ENCODE measurements around the gene DSC1. TPM values are rescaled to one million over a fixed set of nuclear protein-coding genes. Genes with fewer than 3 reads are reported as not detected.
A peak's percentile ranks its signal among the peaks of the same experiment; 100 is the strongest.

DSC1 gene
- total RNA-seq (10 to 100 TPM; 31.9 to 87.5 (median 53.6) TPM), polyA plus RNA-seq (8.9 TPM)
- long read RNA-seq, donor 1, full-length matches to known transcripts = 7 of 57 reads
- long read RNA-seq, donor 1, partial matches to known transcripts = 3 of 57 reads
- long read RNA-seq, donor 1, other reads (novel, unspliced or antisense) = 47 of 57 reads
- long read RNA-seq, donor 2, full-length matches to known transcripts = 4 of 19 reads
- long read RNA-seq, donor 2, partial matches to known transcripts = 0 of 19 reads
- long read RNA-seq, donor 2, other reads (novel, unspliced or antisense) = 15 of 19 reads
- long read RNA-seq, donor 3, full-length matches to known transcripts = 11 of 424 reads
- long read RNA-seq, donor 3, partial matches to known transcripts = 42 of 424 reads
- long read RNA-seq, donor 3, other reads (novel, unspliced or antisense) = 371 of 424 reads
- long read RNA-seq, donor 4, full-length matches to known transcripts = 2 of 27 reads
- long read RNA-seq, donor 4, partial matches to known transcripts = 7 of 27 reads
- long read RNA-seq, donor 4, other reads (novel, unspliced or antisense) = 18 of 27 reads

GRCh38 chr18:31162825-31163435 is at the start of gene DSC1:
Gene DSC1, minus strand, starts transcription at chr18:31162856. Its CDS starts 262 bp downstream, at chr18:31162594.
- H3K27ac ChIP-seq (ENCODE audit: low read length) = peak within 1 kb of the TSS; percentile 59
- 71% methylated on average over 5 of the region's 5 CpGs for WGBS
- DNase-seq = no peak
- H3K27me3 ChIP-seq (ENCODE audit: control insufficient read depth, insufficient read depth) = no peaks in the 10 kb centered on the region
- no peak within 1 kb of the TSS for H3K4me3 ChIP-seq (ENCODE audit: low read length)
- no peaks in the 10 kb centered on the region for H3K4me1 ChIP-seq (ENCODE audit: control insufficient read depth, insufficient read depth, low read length)
- intact Hi-C loops (cut with DNase I) = no loop called here
- peak in 1 of 2 donors; percentile 16 for ATAC-seq
- H3K9me3 ChIP-seq (ENCODE audit: control insufficient read depth, low read length) = no peaks in the 10 kb centered on the region

DNA sequence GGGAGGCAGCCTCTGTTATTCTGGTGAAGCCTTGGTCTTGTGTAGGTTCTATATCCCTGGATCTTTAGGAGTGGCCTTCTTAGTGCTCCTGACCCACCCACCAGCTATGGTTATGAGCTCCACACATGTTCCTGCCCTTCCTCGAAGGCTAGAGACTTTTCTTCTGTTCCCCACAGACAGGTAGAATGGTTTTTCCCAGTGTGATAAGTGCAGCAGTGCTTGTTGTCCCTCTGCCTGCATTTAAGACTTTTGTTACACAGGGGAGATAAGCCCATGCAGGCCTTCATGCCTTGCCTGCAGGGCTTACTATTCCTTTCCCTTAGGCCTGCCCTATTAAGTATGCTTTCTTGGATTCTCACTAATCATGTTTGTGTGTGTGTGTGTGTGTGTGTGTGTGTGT is 48.4 kb upstream of the DSC1 start:
- intact Hi-C loops (cut with DNase I) = no loop called here
- H3K9me3 ChIP-seq (ENCODE audit: control insufficient read depth, low read length) = no peaks in the 10 kb centered on the region
- peak overlapping the region; percentile 77 for H3K27ac ChIP-seq (ENCODE audit: low read length)
- no peak overlapping the region for H3K4me3 ChIP-seq (ENCODE audit: low read length)
- H3K4me1 ChIP-seq (ENCODE audit: control insufficient read depth, insufficient read depth, low read length) = peaks cover 2% of the 10 kb centered on the region
- 52% methylated on average over 1 of the region's 1 CpG for WGBS
- no peak for ATAC-seq
- no peak for DNase-seq
- no peaks in the 10 kb centered on the region for H3K27me3 ChIP-seq (ENCODE audit: control insufficient read depth, insufficient read depth)

GRCh38 chr18:31209041-31209440 is 46.4 kb upstream of the DSC1 start:
- H3K4me3 ChIP-seq (ENCODE audit: low read length) = no peak overlapping the region
- H3K27me3 ChIP-seq (ENCODE audit: control insufficient read depth, insufficient read depth) = no peaks in the 10 kb centered on the region
- intact Hi-C loops (cut with DNase I) = no loop called here
- ATAC-seq = no peak
- peaks cover 2% of the 10 kb centered on the region for H3K4me1 ChIP-seq (ENCODE audit: control insufficient read depth, insufficient read depth, low read length)
- 79% methylated on average over 4 of the region's 4 CpGs for WGBS
- DNase-seq = no peak
- H3K9me3 ChIP-seq (ENCODE audit: control insufficient read depth, low read length) = no peaks in the 10 kb centered on the region
- H3K27ac ChIP-seq (ENCODE audit: low read length) = no peak overlapping the region

- Histone ChIP-seq H3K4me1 (ENCODE audit: control insufficient read depth, insufficient read depth, low read length) (peaks cover 2% of the 10 kb centered on the region), H3K4me3 (ENCODE audit: low read length) (no peak overlapping the region), H3K27ac (ENCODE audit: low read length) (peak overlapping the region; percentile 45), H3K27me3 (ENCODE audit: control insufficient read depth, insufficient read depth) (no peaks in the 10 kb centered on the region), H3K9me3 (ENCODE audit: control insufficient read depth, low read length) (no peaks in the 10 kb centered on the region)
- no peak for ATAC-seq
- intact Hi-C loops (cut with DNase I) = no loop called here
- no peak for DNase-seq
- 85% methylated on average over 6 of the region's 6 CpGs for WGBS
Observed at GRCh38 chr18:31207391-31207790, 44.7 kb upstream of the DSC1 start.

- H3K4me1 ChIP-seq (ENCODE audit: control insufficient read depth, insufficient read depth, low read length) = peaks cover 2% of the 10 kb centered on the region
- 56% methylated on average over 11 of the region's 11 CpGs for WGBS
- H3K4me3 ChIP-seq (ENCODE audit: low read length) = peak overlapping the region; percentile 67
- H3K9me3 ChIP-seq (ENCODE audit: control insufficient read depth, low read length) = no peaks in the 10 kb centered on the region
- ATAC-seq (peak; percentile 91), DNase-seq (peak; percentile 53 to 80 (median 79))
- H3K27ac ChIP-seq (ENCODE audit: low read length) = peak overlapping the region; percentile 38
- intact Hi-C loops (cut with DNase I) = no loop called here
- H3K27me3 ChIP-seq (ENCODE audit: control insufficient read depth, insufficient read depth) = no peaks in the 10 kb centered on the region
Observed at GRCh38 chr18:31206787-31207381, 44.2 kb upstream of the DSC1 start.

GRCh38 chr18:31206071-31206470 is 43.4 kb upstream of the DSC1 start:
- 75% methylated on average over 5 of the region's 5 CpGs for WGBS
- ATAC-seq (peak; percentile 15 to 23), DNase-seq (no peak)
- H3K4me3 ChIP-seq (ENCODE audit: low read length) = peak overlapping the region; percentile 67
- peak overlapping the region; percentile 83 for H3K27ac ChIP-seq (ENCODE audit: low read length)
- H3K4me1 ChIP-seq (ENCODE audit: control insufficient read depth, insufficient read depth, low read length) = peaks cover 2% of the 10 kb centered on the region
- no peaks in the 10 kb centered on the region for H3K9me3 ChIP-seq (ENCODE audit: control insufficient read depth, low read length)
- intact Hi-C loops (cut with DNase I) = no loop called here
- H3K27me3 ChIP-seq (ENCODE audit: control insufficient read depth, insufficient read depth) = no peaks in the 10 kb centered on the region

DNA sequence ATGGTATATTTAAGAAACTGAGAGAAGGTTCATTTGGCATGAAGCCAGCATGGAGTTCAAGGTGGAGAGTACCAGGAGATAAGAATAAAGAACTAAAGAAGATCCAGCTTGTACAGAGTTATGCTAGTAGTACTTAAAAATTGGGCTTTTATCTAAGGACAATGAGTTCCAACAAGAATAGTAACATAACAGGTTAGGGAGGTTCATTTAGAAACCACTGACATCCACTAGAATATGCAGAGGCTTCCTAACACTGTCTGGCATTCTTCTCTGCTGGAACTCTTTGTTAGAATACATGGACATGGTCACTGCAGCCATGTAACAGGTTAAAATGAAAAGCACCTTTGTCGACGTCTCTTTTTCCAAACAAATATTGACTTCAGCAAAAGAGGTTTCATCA is 42.6 kb upstream of the DSC1 start:
- intact Hi-C loops (cut with DNase I) = no loop called here
- 74% methylated on average over 2 of the region's 2 CpGs for WGBS
- H3K4me3 ChIP-seq (ENCODE audit: low read length) = peak overlapping the region; percentile 67

DNA sequence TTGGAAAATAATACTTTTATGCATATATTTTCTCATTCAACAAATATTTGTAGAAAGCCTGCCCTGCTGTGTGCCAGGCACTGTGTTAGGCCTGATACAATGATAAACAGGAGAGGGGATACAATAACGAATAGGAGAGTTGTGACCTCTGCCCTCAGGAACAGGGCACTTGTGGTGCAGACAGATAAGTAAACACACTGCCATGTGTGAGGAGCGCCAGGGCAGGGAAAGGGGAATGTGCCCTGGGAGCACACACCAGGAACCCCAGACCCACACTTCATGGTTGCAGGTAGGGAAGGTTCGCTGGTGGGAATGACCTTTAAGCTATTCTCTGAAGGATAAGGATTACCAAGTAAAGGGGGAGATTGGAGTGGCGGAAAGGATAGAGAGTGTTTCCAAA is 42.2 kb upstream of the DSC1 start:
- Histone ChIP-seq H3K27me3 (ENCODE audit: control insufficient read depth, insufficient read depth) (no peaks in the 10 kb centered on the region), H3K9me3 (ENCODE audit: control insufficient read depth, low read length) (no peaks in the 10 kb centered on the region), H3K27ac (ENCODE audit: low read length) (peak overlapping the region; percentile 86), H3K4me1 (ENCODE audit: control insufficient read depth, insufficient read depth, low read length) (no peaks in the 10 kb centered on the region), H3K4me3 (ENCODE audit: low read length) (peak overlapping the region; percentile 67)
- DNase-seq (peak in 1 of 3 donors; percentile 24), ATAC-seq (peak in 1 of 2 donors; percentile 28)
- 65% methylated on average over 4 of the region's 4 CpGs for WGBS
- intact Hi-C loops (cut with DNase I) = no loop called here

More for the DNA sequence above, 42.6 kb upstream of the DSC1 start:
- ATAC-seq (peak in 1 of 2 donors; percentile 19), DNase-seq (no peak)
- no peaks in the 10 kb centered on the region for H3K9me3 ChIP-seq (ENCODE audit: control insufficient read depth, low read length)
- no peaks in the 10 kb centered on the region for H3K27me3 ChIP-seq (ENCODE audit: control insufficient read depth, insufficient read depth)
- H3K27ac ChIP-seq (ENCODE audit: low read length) = peak overlapping the region; percentile 72
- no peaks in the 10 kb centered on the region for H3K4me1 ChIP-seq (ENCODE audit: control insufficient read depth, insufficient read depth, low read length)

GRCh38 chr18:31204166-31204565 is 41.5 kb upstream of the DSC1 start:
- WGBS = 64% methylated on average over 2 of the region's 2 CpGs

GRCh38 chr18:31203794-31204148 is 41.1 kb upstream of the DSC1 start:
- 54% methylated on average over 5 of the region's 5 CpGs for WGBS

More at GRCh38 chr18:31204166-31204565, 41.5 kb upstream of the DSC1 start:
- H3K27ac ChIP-seq (ENCODE audit: low read length) = no peak overlapping the region
- no peaks in the 10 kb centered on the region for H3K4me1 ChIP-seq (ENCODE audit: control insufficient read depth, insufficient read depth, low read length)
- intact Hi-C loops (cut with DNase I) = no loop called here
- ATAC-seq (no peak), DNase-seq (no peak)
- H3K9me3 ChIP-seq (ENCODE audit: control insufficient read depth, low read length) = no peaks in the 10 kb centered on the region
- H3K4me3 ChIP-seq (ENCODE audit: low read length) = peak overlapping the region; percentile 5
- no peaks in the 10 kb centered on the region for H3K27me3 ChIP-seq (ENCODE audit: control insufficient read depth, insufficient read depth)

More at GRCh38 chr18:31203794-31204148, 41.1 kb upstream of the DSC1 start:
- DNase-seq (no peak), ATAC-seq (no peak)
- Histone ChIP-seq H3K4me3 (ENCODE audit: low read length) (peak overlapping the region; percentile 5), H3K4me1 (ENCODE audit: control insufficient read depth, insufficient read depth, low read length) (no peaks in the 10 kb centered on the region), H3K27ac (ENCODE audit: low read length) (peak overlapping the region; percentile 57), H3K9me3 (ENCODE audit: control insufficient read depth, low read length) (no peaks in the 10 kb centered on the region), H3K27me3 (ENCODE audit: control insufficient read depth, insufficient read depth) (no peaks in the 10 kb centered on the region)
- intact Hi-C loops (cut with DNase I) = no loop called here

All from right cardiac atrium (tissue), 5 donors.